ENCODE measurements around the gene MBOAT2. TPM values are rescaled to one million over a fixed set of nuclear protein-coding genes. Genes with fewer than 3 reads are reported as not detected.

MBOAT2 gene
- polyA plus RNA-seq, 6 donors from 2014 or later = 0.07 to 1.5 (median 0.18) TPM; not detected in 2

GRCh38 chr2:8888963-8889362 lies 114.5 kb downstream of the MBOAT2 start:
- H3K4me1 Mint-ChIP-seq = no peaks in the 10 kb centered on the region
- no peaks in the 10 kb centered on the region for H3K27me3 Mint-ChIP-seq
- no peaks in the 10 kb centered on the region for H3K36me3 Mint-ChIP-seq
- H3K27ac Mint-ChIP-seq = no peak overlapping the region
- no peak for DNase-seq
- H3K4me3 Mint-ChIP-seq = no peak overlapping the region
- no peaks in the 10 kb centered on the region for H3K9me3 Mint-ChIP-seq
- no peak for ATAC-seq (ENCODE audit: low read depth in 2 of 2)

DNA sequence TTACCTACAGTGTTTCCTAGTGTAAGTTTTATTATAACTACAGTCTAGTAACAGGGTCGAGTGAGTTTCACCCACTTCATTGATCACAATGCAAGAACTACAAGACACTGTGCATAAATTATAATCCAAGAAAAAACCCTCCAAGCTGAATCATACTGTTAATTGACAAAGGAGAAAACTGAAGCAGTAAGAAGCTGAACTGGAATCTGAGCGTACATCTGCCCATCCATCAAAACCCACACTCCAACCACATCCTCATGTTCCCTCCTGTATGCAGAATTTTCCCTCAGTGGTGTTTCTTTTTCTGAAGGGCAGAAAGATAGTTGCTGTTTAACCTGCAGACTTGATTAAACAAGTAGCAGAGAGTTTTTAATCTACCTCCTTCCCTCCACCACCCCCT lies 116.6 kb downstream of the MBOAT2 start:
- no peak for ATAC-seq (ENCODE audit: low read depth in 2 of 2)
- no peak for DNase-seq
- Mint-ChIP-seq H3K4me1 (no peaks in the 10 kb centered on the region), H3K4me3 (no peak overlapping the region), H3K9me3 (peaks cover 0 to 10% (median 0%) of the 10 kb centered on the region in 7 donors), H3K36me3 (no peaks in the 10 kb centered on the region), H3K27me3 (no peaks in the 10 kb centered on the region), H3K27ac (no peak overlapping the region)

- Mint-ChIP-seq H3K4me1 (no peaks in the 10 kb centered on the region), H3K9me3 (peaks cover 0 to 10% (median 0%) of the 10 kb centered on the region in 7 donors), H3K36me3 (no peaks in the 10 kb centered on the region), H3K27me3 (no peaks in the 10 kb centered on the region), H3K27ac (no peak overlapping the region), H3K4me3 (peak overlapping the region in 1 of 8 donors; percentile 17)
- DNase-seq (no peak), ATAC-seq (ENCODE audit: low read depth in 2 of 2) (no peak)
Observed at GRCh38 chr2:8886202-8886518, 117.3 kb downstream of the MBOAT2 start.

DNA sequence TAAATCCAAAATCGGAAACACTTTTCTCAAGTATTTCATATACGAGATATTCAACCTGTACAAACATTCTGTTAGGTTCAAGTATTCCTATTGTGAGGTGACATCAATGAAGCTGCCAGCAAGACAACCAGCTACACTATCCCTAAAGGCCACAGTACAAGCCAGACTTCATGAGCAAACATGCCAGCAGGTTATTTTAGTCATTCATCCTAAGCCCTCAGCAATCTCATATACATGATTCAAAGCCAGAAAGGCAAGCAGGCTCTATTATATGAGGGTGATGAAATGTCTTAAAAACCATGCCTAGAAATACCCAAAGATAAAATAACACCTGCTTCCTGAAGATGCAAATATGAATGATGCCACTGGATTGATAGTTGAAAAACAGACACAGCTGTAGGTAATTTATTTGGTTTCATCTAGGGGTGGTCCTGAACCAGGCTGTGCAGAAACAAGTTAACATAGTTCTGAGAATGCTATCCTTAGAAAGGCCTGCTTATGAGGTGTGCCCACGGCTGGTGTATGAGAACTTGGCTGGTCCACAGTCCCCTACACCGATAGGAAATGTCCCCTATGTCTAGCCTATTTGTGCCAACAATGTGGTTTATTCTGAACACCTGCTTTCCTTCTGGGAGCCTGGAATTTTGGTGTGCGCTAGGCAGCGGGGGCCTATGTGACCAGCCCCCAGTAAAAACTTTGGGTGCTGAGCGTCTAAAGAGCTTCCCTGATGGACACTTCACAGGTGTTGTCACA lies 117.9 kb downstream of the MBOAT2 start:
- H3K4me3 Mint-ChIP-seq = no peak overlapping the region
- H3K27ac Mint-ChIP-seq = no peak overlapping the region
- no peak for ATAC-seq (ENCODE audit: low read depth in 2 of 2)
- H3K36me3 Mint-ChIP-seq = peaks cover 0 to 3% of the 10 kb centered on the region in 2 donors
- H3K27me3 Mint-ChIP-seq = no peaks in the 10 kb centered on the region
- H3K9me3 Mint-ChIP-seq = peaks cover 0 to 10% (median 0%) of the 10 kb centered on the region in 7 donors
- no peak for DNase-seq
- no peaks in the 10 kb centered on the region for H3K4me1 Mint-ChIP-seq

DNA sequence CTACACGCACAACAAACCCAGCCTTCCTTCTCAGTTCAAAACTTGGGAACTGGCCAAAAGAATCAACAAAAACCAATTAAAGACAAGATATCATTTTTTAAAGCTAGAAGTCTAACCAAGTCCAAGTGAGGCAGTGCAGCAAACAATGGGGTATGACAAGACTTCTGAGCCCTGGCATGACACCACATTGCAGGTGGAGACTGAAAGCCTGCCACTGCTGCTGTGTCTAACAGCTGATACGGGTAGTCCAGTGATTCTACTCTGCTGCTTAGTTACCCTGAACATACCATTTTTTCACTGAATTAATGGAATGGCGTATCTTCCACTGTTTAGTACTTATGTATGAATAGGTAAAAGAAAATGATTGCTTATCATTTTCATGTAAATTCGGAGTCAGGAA lies 118.7 kb downstream of the MBOAT2 start:
- peaks cover 0 to 10% (median 0%) of the 10 kb centered on the region in 7 donors for H3K9me3 Mint-ChIP-seq
- no peaks in the 10 kb centered on the region for H3K4me1 Mint-ChIP-seq
- H3K27me3 Mint-ChIP-seq = no peaks in the 10 kb centered on the region
- ATAC-seq (ENCODE audit: low read depth in 2 of 2) = no peak
- H3K36me3 Mint-ChIP-seq = peaks cover 0 to 8% of the 10 kb centered on the region in 2 donors
- H3K27ac Mint-ChIP-seq = no peak overlapping the region
- H3K4me3 Mint-ChIP-seq = no peak overlapping the region
- DNase-seq = no peak

DNA sequence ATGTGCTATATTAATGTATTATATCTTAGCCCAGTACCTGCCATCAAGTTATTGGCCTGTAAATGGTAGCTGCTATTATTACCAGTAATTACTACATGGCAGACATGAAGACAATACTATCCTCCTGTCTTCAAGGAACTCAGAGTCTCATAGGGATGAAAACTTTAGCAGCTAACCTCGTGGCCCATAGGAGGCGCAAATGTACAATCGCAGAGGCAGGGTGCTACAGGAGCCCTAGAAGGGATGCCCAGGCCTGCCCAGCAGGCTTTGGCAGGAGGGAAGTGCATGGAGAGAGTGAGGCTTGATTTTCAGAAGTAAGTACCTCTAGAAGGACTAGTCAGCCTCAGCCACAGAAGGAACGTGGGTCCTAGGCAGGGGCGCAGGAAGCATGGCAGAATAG lies 121.4 kb downstream of the MBOAT2 start:
- Mint-ChIP-seq H3K27ac (no peak overlapping the region), H3K4me1 (no peaks in the 10 kb centered on the region), H3K4me3 (no peak overlapping the region), H3K27me3 (peaks cover 0 to 7% (median 0%) of the 10 kb centered on the region in 3 donors), H3K9me3 (peaks cover 0 to 10% (median 0%) of the 10 kb centered on the region in 7 donors), H3K36me3 (peaks cover 0 to 8% of the 10 kb centered on the region in 2 donors)
- DNase-seq = no peak
- no peak for ATAC-seq (ENCODE audit: low read depth in 2 of 2)

DNA sequence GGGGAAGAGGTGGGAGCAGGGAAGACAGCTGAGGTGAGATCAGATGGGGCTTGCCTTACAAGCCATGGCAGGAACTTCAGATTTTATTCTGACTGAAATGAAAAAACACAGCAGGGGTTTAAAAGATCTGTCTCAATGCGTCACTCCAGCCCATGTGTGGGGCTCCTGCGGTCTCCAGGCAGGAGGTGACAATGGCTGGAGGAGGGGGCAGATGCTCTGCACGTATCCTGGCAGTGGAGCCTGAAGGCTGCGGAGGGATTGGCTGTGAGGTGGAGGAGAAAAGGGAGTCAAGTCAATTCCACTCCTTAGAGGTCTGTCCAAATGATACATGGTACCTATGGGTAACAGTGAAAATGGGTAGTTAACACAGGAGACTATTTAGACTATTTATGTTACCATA lies 125.6 kb downstream of the MBOAT2 start:
- no peak for DNase-seq
- peak overlapping the region in 1 of 6 donors; percentile 46 for H3K27ac Mint-ChIP-seq
- peaks cover 0 to 10% (median 4%) of the 10 kb centered on the region in 3 donors for H3K4me1 Mint-ChIP-seq
- peaks cover 0 to 7% (median 0%) of the 10 kb centered on the region in 3 donors for H3K27me3 Mint-ChIP-seq
- H3K4me3 Mint-ChIP-seq = no peak overlapping the region
- peaks cover 0 to 8% of the 10 kb centered on the region in 2 donors for H3K36me3 Mint-ChIP-seq
- peaks cover 0 to 5% (median 0%) of the 10 kb centered on the region in 7 donors for H3K9me3 Mint-ChIP-seq
- ATAC-seq (ENCODE audit: low read depth in 2 of 2) = no peak

DNA sequence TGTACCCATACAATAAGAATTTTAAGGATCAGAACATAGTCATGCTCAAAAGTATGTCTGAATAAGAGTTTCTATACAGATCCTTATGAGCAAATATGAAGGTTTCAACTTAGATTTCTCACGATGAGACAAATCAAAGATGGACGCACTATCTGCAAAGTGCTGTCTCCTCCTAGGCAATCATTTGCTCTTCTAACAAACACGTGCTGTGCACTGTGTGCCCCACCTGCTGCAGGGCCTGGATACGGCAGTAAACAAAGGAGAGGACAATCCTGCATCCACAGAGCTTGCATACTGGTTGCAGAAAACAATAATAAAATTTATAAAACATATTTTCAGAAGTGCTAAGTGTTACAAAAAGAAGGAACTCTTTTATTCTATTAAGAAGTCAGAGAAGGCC lies 126.2 kb downstream of the MBOAT2 start:
- no peak for ATAC-seq (ENCODE audit: low read depth in 2 of 2)
- Mint-ChIP-seq H3K27me3 (peaks cover 0 to 7% (median 0%) of the 10 kb centered on the region in 3 donors), H3K27ac (no peak overlapping the region), H3K36me3 (peaks cover 0 to 8% of the 10 kb centered on the region in 2 donors), H3K9me3 (no peaks in the 10 kb centered on the region), H3K4me3 (peak overlapping the region in 1 of 8 donors; percentile 78), H3K4me1 (peaks cover 0 to 11% (median 4%) of the 10 kb centered on the region in 3 donors)
- DNase-seq = no peak

GRCh38 chr2:8876628-8877027 lies 126.9 kb downstream of the MBOAT2 start:
- peaks cover 0 to 8% of the 10 kb centered on the region in 2 donors for H3K36me3 Mint-ChIP-seq
- peaks cover 0 to 11% (median 4%) of the 10 kb centered on the region in 3 donors for H3K4me1 Mint-ChIP-seq
- ATAC-seq (ENCODE audit: low read depth in 2 of 2) = no peak
- peaks cover 0 to 7% (median 0%) of the 10 kb centered on the region in 3 donors for H3K27me3 Mint-ChIP-seq
- no peak for DNase-seq
- H3K27ac Mint-ChIP-seq = no peak overlapping the region
- H3K4me3 Mint-ChIP-seq = no peak overlapping the region
- no peaks in the 10 kb centered on the region for H3K9me3 Mint-ChIP-seq

GRCh38 chr2:8872821-8873432 lies 130.6 kb downstream of the MBOAT2 start:
- no peak overlapping the region for H3K27ac Mint-ChIP-seq
- no peaks in the 10 kb centered on the region for H3K9me3 Mint-ChIP-seq
- DNase-seq (peak; percentile 2), ATAC-seq (ENCODE audit: low read depth in 2 of 2) (no peak)
- peaks cover 0 to 11% (median 4%) of the 10 kb centered on the region in 3 donors for H3K4me1 Mint-ChIP-seq
- H3K36me3 Mint-ChIP-seq = no peaks in the 10 kb centered on the region
- peaks cover 0 to 7% (median 0%) of the 10 kb centered on the region in 3 donors for H3K27me3 Mint-ChIP-seq
- no peak overlapping the region for H3K4me3 Mint-ChIP-seq

GRCh38 chr2:8870441-8870840 lies 133.0 kb downstream of the MBOAT2 start:
- ATAC-seq (ENCODE audit: low read depth in 2 of 2) = no peak
- Mint-ChIP-seq H3K27me3 (no peaks in the 10 kb centered on the region), H3K9me3 (no peaks in the 10 kb centered on the region), H3K36me3 (no peaks in the 10 kb centered on the region), H3K27ac (no peak overlapping the region), H3K4me1 (peaks cover 0 to 11% (median 4%) of the 10 kb centered on the region in 3 donors), H3K4me3 (no peak overlapping the region)
- DNase-seq = no peak

DNA sequence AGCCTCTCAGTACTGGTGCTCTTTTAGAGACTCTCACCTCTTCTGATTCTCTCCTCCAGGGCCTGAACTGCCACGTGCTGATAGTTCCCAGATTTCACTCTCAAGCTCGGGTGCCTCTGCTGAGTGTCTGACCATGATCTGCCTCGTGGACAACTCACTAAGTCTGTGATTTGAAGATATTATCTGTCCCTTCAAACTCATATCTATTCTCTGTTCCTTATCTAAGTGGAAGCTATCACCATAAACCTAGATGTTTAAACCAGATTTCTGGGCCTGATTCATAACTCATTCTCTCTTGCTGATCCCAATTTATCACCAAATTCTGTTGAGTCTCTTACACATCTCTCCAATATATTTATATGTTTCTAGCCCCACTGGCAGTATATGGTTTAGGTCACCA lies 136.1 kb downstream of the MBOAT2 start:
- H3K9me3 Mint-ChIP-seq = no peaks in the 10 kb centered on the region
- no peak for DNase-seq

DNA sequence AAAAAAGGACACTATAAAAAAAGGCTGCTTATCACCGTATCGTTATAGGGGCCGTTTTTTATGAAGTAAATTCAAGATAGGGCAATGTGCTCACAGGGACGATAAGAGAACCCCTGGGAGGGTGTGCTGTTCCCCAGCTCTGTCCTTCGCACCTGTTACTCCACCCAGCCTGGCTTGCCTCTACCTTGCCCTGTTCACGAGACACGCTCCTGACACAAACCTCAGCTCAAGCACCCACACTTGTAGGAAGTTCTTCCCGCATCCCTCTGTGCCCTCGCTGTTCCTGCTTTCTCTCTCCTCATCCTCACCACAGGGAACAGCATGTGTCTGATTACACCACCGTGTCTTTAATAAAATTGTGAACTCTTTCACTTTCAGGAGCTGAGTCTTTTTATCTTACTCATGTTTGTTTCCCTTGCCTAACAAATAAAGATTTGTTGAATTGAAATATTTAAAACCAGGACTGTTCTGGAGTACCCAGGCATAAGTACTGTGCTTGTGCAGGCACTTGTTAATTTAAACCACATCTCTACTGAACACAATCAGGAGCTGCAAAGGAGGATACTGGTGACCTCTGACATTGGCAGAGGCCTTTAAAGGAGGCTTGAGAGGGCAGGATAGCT lies 140.0 kb downstream of the MBOAT2 start:
- H3K27me3 Mint-ChIP-seq = no peaks in the 10 kb centered on the region
- H3K27ac Mint-ChIP-seq = peak overlapping the region in 1 of 6 donors; percentile 36
- DNase-seq (no peak), ATAC-seq (ENCODE audit: low read depth in 2 of 2) (no peak)
- no peaks in the 10 kb centered on the region for H3K36me3 Mint-ChIP-seq
- H3K4me3 Mint-ChIP-seq = no peak overlapping the region
- H3K4me1 Mint-ChIP-seq = no peaks in the 10 kb centered on the region
- no peaks in the 10 kb centered on the region for H3K9me3 Mint-ChIP-seq

More for the DNA sequence above, 136.1 kb downstream of the MBOAT2 start:
- no peak for ATAC-seq (ENCODE audit: low read depth in 2 of 2)
- Mint-ChIP-seq H3K27ac (peak overlapping the region in 2 of 6 donors; percentile 3), H3K36me3 (no peaks in the 10 kb centered on the region), H3K27me3 (no peaks in the 10 kb centered on the region), H3K4me1 (no peaks in the 10 kb centered on the region), H3K4me3 (no peak overlapping the region)

GRCh38 chr2:8862230-8862629 lies 141.3 kb downstream of the MBOAT2 start:
- ATAC-seq (ENCODE audit: low read depth in 2 of 2) (no peak), DNase-seq (no peak)
- no peaks in the 10 kb centered on the region for H3K27me3 Mint-ChIP-seq
- H3K36me3 Mint-ChIP-seq = no peaks in the 10 kb centered on the region
- H3K9me3 Mint-ChIP-seq = no peaks in the 10 kb centered on the region
- no peak overlapping the region for H3K4me3 Mint-ChIP-seq
- H3K27ac Mint-ChIP-seq = peak overlapping the region in 1 of 6 donors; percentile 12
- H3K4me1 Mint-ChIP-seq = no peaks in the 10 kb centered on the region

Measured in naive B cell (primary cell).